HepG2 (cell line): Measurements from ENCODE around the gene DYNC2I2. TPM values are rescaled to one million over a fixed set of nuclear protein-coding genes. Genes with fewer than 3 reads are reported as not detected.

Experiments used
- ETV6 ChIP-seq: sonication (generic); formaldehyde crosslinking; conservative IDR thresholded peaks from 2 replicates; pipeline ENCODE4 v1.4.0; 2020; ENCODE audit warnings: missing genetic modification reagents
- HNF1B ChIP-seq: sonication (generic); formaldehyde crosslinking; IDR thresholded peaks from 2 replicates; pipeline ENCODE4 v1.5.1; 2020; ENCODE audit warnings: mild to moderate bottlenecking, moderate library complexity, missing genetic modification reagents
- KDM1A ChIP-seq: IDR thresholded peaks from 2 replicates; pipeline ENCODE4 v1.6.1; 2016; ENCODE audit warnings: missing compliant biosample characterization
- KMT2B ChIP-seq: IDR thresholded peaks from 2 replicates; pipeline ENCODE4 v1.6.1; 2016; ENCODE audit warnings: missing genetic modification reagents, missing compliant biosample characterization
- MIER3 ChIP-seq: IDR thresholded peaks from 2 replicates; pipeline ENCODE4 v1.6.1; 2016; ENCODE audit warnings: missing compliant biosample characterization, borderline replicate concordance
- MNT ChIP-seq: fragments of 450-650 bp; IDR thresholded peaks from 2 replicates; pipeline ENCODE4 v1.6.1; 2016
- PHF21A ChIP-seq: sonication (generic); formaldehyde crosslinking; IDR thresholded peaks from 2 replicates; pipeline ENCODE4 v1.5.0; 2020; ENCODE audit warnings: mild to moderate bottlenecking, missing genetic modification reagents
- PITX1 ChIP-seq: sonication (generic); formaldehyde crosslinking; IDR thresholded peaks from 2 replicates; pipeline ENCODE4 v1.5.1; 2020; ENCODE audit warnings: mild to moderate bottlenecking, missing genetic modification reagents
- RFXANK ChIP-seq: IDR thresholded peaks from 2 replicates; pipeline ENCODE4 v1.6.1; 2016
- SCMH1 ChIP-seq: sonication (generic); formaldehyde crosslinking; IDR thresholded peaks from 2 replicates; pipeline ENCODE4 v1.9.0; 2021; ENCODE audit warnings: missing genetic modification reagents, mild to moderate bottlenecking, borderline replicate concordance
- SKI ChIP-seq: fragments of 450-650 bp; IDR thresholded peaks from one replicate; pipeline ENCODE4 v1.6.1; 2018; ENCODE audit warnings: mild to moderate bottlenecking; ENCODE audit not compliant: partially characterized antibody
- SSRP1 ChIP-seq: IDR thresholded peaks from 2 replicates; pipeline ENCODE4 v1.6.1; 2016; ENCODE audit warnings: control low read depth
- TBX2 ChIP-seq: sonication (generic); formaldehyde crosslinking; IDR thresholded peaks from 2 replicates; pipeline ENCODE4 v1.5.0; 2020; ENCODE audit warnings: missing genetic modification reagents, mild to moderate bottlenecking, borderline replicate concordance
- U2AF1 ChIP-seq: fragments of 200-400 bp; formaldehyde crosslinking; optimal IDR thresholded peaks from 2 replicates; pipeline ENCODE3; 2017; ENCODE audit warnings: mild to moderate bottlenecking, low read depth, low read length
- ZFP36 ChIP-seq: fragments of 150-350 bp; IDR thresholded peaks from 2 replicates; pipeline ENCODE4 v1.6.1; 2018; ENCODE audit warnings: borderline replicate concordance, low read length, low read depth; ENCODE audit not compliant: partially characterized antibody
- ZNF136 ChIP-seq: sonication (generic); formaldehyde crosslinking; IDR thresholded peaks from 2 replicates; pipeline ENCODE4 v1.8.1; 2022; ENCODE audit warnings: low read depth, mild to moderate bottlenecking, moderate library complexity, missing genetic modification reagents
- ZNF225 ChIP-seq: sonication (generic); formaldehyde crosslinking; IDR thresholded peaks from 2 replicates; pipeline ENCODE4 v1.4.0; 2020; ENCODE audit warnings: mild to moderate bottlenecking, missing genetic modification reagents
- ZNF232 ChIP-seq: sonication (generic); formaldehyde crosslinking; IDR thresholded peaks from 2 replicates; pipeline ENCODE4 v1.4.0; 2020; ENCODE audit warnings: missing genetic modification reagents, borderline replicate concordance
- ZNF282 ChIP-seq: fragments of 450-650 bp; IDR thresholded peaks from 2 replicates; pipeline ENCODE4 v1.6.1; 2018; ENCODE audit not compliant: partially characterized antibody
- ZNF33A ChIP-seq: sonication (generic); formaldehyde crosslinking; IDR thresholded peaks from 2 replicates; pipeline ENCODE4 v1.5.1; 2020; ENCODE audit warnings: missing genetic modification reagents, mild to moderate bottlenecking, moderate library complexity, borderline replicate concordance
- ZNF547 ChIP-seq: sonication (generic); formaldehyde crosslinking; IDR thresholded peaks from 2 replicates; pipeline ENCODE4 v1.5.1; 2020; ENCODE audit warnings: mild to moderate bottlenecking, missing genetic modification reagents
- ZNF550 ChIP-seq: sonication (generic); formaldehyde crosslinking; IDR thresholded peaks from 2 replicates; pipeline ENCODE4 v1.4.0; 2020; ENCODE audit warnings: mild to moderate bottlenecking, missing genetic modification reagents, borderline replicate concordance
- ZNF563 ChIP-seq: sonication (generic); formaldehyde crosslinking; IDR thresholded peaks from 2 replicates; pipeline ENCODE4 v1.8.0; 2022; ENCODE audit warnings: mild to moderate bottlenecking, moderate library complexity, missing genetic modification reagents
- ZNF678 ChIP-seq: sonication (generic); formaldehyde crosslinking; IDR thresholded peaks from 2 replicates; pipeline ENCODE4 v1.4.0; 2020; ENCODE audit warnings: mild to moderate bottlenecking, missing genetic modification reagents
- ZNF773 ChIP-seq: sonication (generic); formaldehyde crosslinking; IDR thresholded peaks from 2 replicates; pipeline ENCODE4 v1.4.0; 2020; ENCODE audit warnings: missing genetic modification reagents, borderline replicate concordance
- ZSCAN21 ChIP-seq: sonication (generic); formaldehyde crosslinking; IDR thresholded peaks from 2 replicates; pipeline ENCODE4 v1.8.0; 2022; ENCODE audit warnings: mild to moderate bottlenecking, missing genetic modification reagents, moderate library complexity, borderline replicate concordance
- polyA plus RNA-seq, 8 experiments: library from polyadenylated mRNA; depleted of rRNA in 3 of 8; stranded (reverse) in 7 of 8; unstranded in 1 of 8; fragments of >200 nt; fragmentation: Illumina TruSeq in 4 of 8; extraction: Trizol in 4 of 8; gene quantifications; 2 replicates each; pipeline versions ENCODE4 v1.2.1 to v1.2.3, GENCODE V29; 2011 to 2016; ENCODE audit warnings: low read depth in 4 of 8, missing spikeins in 1 of 8, mixed read lengths in 1 of 8; ENCODE audit not compliant: insufficient read depth in 1 of 8
- total RNA-seq, 5 experiments: library from RNA; depleted of rRNA; stranded (reverse); fragments of >200 nt; fragmentation: Illumina TruSeq; extraction: Trizol; gene quantifications; 2 replicates each; pipeline ENCODE4 v1.2.3, GENCODE V29; 2016; ENCODE audit warnings: low read depth in 1 of 5
- TF ChIP-seq, protein P1 (sequence below): IDR thresholded peaks from 2 replicates; pipeline ENCODE4 v1.6.1; 2016; ENCODE audit warnings: control low read depth
- TF ChIP-seq, protein P2 (sequence below): sonication (generic); formaldehyde crosslinking; IDR thresholded peaks from 2 replicates; pipeline ENCODE4 v1.5.0; 2020; ENCODE audit warnings: missing genetic modification reagents

The DYNC2I2 gene
- total and polyA plus RNA-seq, 2 of the 13 experiments (the other 11 are each of a cell fraction or from before 2014, with no cell fraction given): 13.7 to 40.2 TPM

- TF ChIP-seq ZSCAN21 (CRISPR knock-in tag) (no peak), SKI (no peak), ZNF33A (no peak), SCMH1 (no peak), ZNF773 (CRISPR knock-in tag) (no peak), SSRP1 (no peak), U2AF1 (no peak), ZNF282 (no peak), HNF1B (CRISPR knock-in tag) (no peak), PHF21A (CRISPR knock-in tag) (peak; percentile 70), ZNF678 (CRISPR knock-in tag) (no peak), ZNF232 (CRISPR knock-in tag) (no peak), ZNF563 (CRISPR knock-in tag) (no peak), ZNF547 (CRISPR knock-in tag) (no peak), MNT (no peak), RFXANK (CRISPR knock-in tag) (peak; percentile 19; the same call in 1 of the 2 replicates), ZNF225 (CRISPR knock-in tag) (no peak; the same call in 1 of the 2 replicates), ZNF550 (no peak), TBX2 (CRISPR knock-in tag) (peak; percentile 45), ETV6 (CRISPR knock-in tag) (no peak; the same call in 1 of the 2 replicates), ZNF136 (CRISPR knock-in tag) (no peak), MIER3 (CRISPR knock-in tag) (no peak), PITX1 (no peak), KMT2B (CRISPR knock-in tag) (no peak), KDM1A (0 out of 2 replicates have a peak, but pooled peaks have one; percentile 23), ZFP36 (no peak)
- TF ChIP-seq, protein P1, sequence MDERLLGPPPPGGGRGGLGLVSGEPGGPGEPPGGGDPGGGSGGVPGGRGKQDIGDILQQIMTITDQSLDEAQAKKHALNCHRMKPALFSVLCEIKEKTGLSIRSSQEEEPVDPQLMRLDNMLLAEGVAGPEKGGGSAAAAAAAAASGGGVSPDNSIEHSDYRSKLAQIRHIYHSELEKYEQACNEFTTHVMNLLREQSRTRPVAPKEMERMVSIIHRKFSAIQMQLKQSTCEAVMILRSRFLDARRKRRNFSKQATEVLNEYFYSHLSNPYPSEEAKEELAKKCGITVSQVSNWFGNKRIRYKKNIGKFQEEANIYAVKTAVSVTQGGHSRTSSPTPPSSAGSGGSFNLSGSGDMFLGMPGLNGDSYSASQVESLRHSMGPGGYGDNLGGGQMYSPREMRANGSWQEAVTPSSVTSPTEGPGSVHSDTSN (CRISPR knock-in tag): no peak
- TF ChIP-seq, protein P2, sequence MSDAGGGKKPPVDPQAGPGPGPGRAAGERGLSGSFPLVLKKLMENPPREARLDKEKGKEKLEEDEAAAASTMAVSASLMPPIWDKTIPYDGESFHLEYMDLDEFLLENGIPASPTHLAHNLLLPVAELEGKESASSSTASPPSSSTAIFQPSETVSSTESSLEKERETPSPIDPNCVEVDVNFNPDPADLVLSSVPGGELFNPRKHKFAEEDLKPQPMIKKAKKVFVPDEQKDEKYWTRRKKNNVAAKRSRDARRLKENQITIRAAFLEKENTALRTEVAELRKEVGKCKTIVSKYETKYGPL (CRISPR knock-in tag): no peak
Measured at GRCh38 chr9:128635266-128636023, 21.2 kb downstream of the DYNC2I2 start (continued).
